SIG-M5 treated with dmso at 0.1 percent for 504 hours (cell line): ENCODE measurements around the gene CYP2W1.

Experiments used
- DNase-seq: peaks from one replicate; lab custom pipeline; 2025; ENCODE audit not compliant: unreplicated experiment; lab: John Stamatoyannopoulos, UW

Gene CYP2W1

DNA sequence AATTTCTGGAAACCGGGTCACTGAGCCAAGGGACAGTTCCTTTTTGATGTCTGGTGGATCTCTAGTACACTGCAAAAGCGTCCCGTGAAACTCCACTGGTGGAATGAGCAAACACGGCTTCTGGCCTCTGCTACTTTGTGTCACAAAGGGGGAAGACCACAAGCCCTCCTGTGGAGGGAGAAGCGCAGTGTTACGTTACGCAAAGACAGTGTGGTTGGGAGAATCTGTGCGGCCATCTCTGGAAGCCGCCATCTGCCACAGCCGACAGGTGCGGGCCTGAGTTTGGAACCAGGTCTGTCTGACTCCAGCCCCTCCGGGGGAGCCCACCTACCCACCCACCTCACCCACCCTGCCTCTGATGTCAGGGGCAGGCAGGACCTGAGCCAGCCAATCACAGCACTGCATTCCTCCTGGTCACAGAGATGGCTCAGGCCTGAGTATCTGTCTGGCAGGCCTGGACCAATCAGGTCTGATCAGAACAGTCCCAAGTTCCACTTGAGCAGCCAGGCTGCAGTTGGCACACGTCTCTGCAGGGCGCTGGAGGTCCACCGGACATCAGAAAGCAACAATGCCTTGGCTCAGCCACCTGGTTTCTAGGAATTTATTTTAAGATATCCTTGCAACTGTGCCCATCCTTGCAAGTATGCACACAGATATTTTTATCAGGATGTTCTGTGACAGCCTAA lies 3.0 kb upstream of the CYP2W1 start:
- no peak for DNase-seq

DNA sequence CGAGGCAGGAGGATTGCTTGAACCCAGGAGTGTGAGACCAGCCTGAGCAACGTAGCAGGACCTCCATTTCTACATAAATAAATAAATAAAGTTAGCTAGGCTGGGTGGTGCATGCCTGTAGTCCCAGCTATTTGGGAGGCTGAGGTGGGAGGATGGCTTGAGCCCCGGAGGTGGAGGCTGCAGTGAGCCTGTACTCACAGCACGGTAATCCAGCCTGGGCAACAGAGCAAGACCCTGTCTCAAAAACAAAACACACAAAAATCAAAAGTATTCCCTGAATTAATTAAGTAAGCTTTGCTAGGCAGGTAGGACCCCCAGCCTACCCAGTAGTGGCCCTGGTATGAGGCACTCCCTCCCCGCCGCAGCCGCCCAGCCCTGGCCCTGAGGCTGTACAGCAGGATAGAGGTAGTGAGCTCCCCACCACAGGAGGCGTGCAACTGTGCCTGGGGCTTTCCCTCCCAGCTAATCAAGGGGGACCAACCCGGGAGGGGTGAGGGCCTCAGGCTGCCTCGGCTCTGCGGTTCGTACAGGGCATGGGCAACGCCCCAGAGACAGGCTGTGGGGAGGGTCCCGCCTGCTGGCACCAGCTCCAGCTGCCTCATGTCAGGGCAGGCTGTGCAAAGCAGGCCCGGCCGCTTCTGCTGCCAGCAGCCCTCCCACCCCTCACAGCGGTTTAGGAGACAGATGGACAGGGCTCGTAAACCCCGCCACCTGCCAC lies 1.0 kb upstream of the CYP2W1 start:
- DNase-seq = no peak

DNA sequence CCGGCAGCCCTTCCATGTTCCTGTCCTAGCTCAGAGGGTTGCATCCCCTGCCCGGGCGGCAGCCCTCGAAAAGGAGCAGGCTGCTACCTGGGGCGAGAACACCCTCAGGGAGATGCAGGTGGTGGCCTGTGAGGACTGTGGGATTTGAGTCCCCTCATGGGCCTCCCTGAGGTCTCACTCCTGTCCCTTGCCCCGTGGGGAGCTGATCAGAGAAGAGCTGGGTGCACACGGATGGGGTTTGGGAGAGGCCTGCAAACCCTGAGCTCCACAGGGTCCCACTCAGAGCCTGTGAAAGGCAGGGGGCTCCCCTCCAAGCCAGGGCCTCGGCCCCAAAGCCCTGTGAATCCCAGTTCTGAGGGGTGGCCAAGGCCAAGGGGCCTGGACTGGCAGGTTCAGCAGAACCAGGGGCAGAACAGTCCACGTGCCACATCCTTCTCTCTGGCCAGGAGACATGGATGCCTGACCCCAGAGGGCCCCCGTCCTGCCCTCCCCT lies 424 bp upstream of the CYP2W1 start:
- no peak for DNase-seq

DNA sequence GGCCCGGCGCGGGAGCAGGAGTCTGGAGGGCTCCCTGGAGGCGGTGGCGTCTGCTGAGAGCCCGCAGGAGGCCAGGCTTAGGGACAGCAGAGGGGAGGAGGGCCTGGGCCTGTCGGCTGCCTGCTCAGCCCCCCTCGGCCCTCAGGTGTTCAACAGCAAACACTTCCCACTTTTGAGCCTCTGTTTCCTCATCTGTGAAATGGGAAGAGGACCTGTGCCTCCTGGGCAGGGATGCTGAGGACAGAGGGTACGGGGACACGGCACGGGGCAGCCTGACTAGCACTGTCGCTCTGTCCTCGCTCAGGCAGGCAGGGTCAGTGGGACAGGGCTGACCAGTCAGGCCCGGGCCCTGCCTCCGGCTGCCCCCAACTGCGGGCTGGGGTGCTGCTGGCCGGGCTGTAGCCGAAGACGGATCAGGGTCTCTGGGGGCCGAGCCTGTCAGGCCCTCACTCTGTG lies 663 bp downstream of the CYP2W1 start:
- no peak for DNase-seq

DNA sequence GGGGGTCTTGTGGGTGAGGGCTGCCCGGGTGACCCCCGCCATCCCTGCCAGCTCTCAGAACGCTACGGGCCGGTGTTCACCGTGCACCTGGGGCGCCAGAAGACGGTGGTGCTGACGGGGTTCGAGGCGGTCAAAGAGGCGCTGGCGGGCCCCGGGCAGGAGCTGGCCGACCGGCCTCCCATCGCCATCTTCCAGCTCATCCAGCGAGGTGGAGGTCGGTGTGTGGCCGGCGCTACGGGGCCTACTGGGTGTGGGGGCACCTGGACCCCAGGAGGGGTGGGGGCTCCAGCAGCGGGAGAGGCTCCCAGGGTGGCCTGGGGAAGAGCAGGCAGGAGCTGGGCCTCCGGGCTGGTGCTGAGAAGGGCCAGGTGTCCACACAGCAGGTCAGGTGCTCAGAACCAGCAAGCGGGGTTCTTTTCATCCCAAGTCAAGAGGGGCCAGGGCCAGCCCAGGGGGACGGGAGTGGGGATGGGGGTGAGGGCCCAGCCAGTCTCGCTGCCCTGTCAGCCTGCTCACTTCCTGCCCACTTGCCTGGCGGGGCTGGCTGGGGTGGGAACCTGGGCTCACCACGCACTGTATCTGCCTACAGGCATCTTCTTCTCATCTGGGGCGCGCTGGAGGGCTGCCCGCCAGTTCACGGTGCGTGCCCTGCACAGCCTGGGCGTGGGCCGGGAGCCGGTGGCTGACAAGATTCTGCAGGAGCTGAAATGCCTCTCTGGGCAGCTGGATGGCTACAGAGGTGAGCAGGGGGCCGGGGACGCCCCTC lies 1.6 kb downstream of the CYP2W1 start:
- DNase-seq = no peak

DNA sequence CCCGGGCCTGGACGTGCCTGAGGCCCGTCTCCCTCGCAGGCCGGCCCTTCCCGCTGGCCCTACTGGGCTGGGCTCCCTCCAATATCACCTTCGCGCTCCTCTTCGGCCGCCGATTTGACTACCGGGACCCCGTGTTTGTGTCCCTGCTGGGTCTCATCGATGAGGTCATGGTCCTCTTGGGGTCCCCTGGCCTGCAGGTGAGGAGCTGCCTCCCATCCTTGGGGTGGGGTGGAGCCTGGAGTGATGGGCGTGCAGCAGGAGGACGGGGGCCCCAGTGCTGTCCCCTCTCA lies 2.1 kb downstream of the CYP2W1 start:
- DNase-seq = no peak

DNA sequence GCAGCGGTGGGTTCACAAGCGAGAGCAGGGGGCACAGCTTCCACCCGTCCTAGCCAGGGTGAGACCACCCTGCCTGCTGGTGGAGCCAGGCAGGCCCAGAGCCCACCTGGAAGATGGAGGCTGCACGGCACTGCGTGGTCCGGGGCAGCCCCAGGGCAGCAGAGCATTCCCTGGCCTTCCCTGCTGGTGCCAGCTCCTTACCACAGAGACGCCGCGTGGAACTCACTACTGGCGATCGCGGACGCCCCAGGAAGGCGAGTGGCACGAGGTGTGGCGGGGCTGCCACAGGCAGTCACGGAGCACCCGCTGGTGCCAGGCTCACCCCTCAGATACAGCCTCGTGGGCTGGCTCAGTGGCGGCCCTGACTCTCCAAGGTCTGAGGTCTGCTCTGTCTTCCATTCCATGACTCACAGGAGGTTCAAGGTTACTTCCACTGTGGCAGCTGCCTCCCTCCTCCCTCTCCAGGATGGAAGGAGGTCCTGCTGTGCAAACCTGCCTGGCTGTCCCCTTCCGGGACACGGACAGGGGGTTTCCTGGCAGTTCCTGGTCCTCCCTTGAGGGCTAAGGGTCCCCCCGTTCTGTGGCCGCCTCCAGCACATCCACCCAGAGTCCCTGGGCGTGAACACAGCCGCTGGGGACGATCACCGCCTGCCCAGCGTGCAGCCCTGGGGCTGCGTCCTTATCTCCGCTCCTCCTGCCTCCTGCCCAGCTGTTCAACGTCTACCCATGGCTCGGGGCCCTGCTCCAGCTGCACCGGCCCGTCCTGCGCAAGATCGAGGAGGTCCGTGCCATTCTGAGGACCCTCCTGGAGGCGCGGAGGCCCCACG lies 3.1 kb downstream of the CYP2W1 start:
- no peak for DNase-seq

DNA sequence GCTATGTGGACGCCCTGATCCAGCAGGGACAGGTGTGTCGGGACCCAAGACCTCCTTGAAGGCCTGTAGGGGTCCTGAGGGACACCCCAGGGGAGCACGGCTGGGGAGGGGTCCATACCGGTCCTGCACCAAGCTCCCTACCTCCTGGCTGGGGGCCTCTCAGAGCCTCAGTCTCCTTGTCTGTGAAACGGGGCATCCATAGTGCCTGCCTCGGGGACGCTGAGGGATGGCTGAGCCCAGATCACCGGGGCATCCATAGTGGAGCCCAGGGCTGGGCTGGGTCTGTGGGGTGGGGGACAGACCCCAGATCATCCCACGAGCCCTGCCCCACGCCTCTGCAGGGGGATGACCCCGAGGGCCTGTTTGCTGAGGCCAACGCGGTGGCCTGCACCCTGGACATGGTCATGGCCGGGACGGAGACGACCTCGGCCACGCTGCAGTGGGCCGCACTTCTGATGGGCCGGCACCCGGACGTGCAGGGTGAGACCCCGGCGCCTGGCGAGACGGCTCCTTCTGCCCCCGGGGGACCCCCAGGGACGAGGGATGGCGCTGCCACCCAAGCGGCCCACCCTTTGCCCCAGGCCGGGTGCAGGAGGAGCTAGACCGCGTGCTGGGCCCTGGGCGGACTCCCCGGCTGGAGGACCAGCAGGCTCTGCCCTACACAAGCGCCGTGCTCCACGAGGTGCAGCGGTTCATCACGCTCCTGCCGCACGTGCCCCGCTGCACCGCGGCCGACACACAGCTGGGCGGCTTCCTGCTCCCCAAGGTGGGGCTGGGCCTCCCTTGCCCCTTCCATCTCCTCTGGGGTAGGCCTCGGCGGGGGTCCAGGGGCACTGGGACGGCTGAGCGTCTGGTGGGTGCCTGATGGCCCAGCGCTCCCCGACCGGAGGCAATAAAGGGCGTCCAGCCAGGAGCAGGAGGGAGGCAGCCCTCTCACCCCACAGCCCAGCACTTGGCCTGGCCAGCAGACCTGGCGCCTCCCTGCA lies 4.1 kb downstream of the CYP2W1 start:
- DNase-seq = no peak

DNA sequence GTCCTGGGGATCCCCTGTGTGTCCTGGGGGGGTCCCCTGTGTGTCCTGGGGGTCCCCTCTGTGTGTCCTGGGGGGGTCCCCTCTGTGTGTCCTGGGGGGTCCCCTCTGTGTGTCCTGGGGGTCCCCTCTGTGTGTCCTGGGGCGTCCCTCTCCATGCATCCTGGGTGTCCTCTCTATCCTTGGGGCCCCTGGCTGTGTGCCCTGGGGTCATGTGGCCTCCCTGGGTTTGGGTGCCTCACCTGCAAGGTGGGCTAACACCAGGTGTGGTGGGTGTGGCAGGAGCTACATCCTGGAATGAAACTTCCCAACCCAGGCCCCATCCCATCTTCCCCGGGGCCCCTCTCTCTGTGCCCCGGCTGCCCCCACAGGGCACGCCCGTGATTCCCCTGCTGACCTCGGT lies 4.9 kb downstream of the CYP2W1 start:
- no peak for DNase-seq

DNA sequence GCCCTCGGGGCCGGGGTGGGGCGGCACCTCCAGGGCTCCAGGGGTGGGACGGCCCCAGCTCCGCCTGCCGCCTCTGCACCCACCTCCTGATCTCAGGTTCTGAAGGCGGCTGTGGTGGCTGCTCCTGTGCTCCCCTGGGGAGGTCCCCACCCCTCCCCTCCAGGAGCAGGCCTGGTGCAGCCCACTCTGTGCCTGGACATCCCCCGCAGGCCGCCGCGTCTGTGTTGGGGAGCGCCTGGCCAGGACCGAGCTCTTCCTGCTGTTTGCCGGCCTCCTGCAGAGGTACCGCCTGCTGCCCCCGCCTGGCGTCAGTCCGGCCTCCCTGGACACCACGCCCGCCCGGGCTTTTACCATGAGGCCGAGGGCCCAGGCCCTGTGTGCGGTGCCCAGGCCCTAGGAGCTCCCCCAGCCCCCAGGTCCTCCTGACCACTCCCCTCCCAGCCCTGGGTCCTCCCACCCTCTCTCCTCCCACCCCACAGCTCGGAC lies 5.5 kb downstream of the CYP2W1 start:
- DNase-seq = no peak

DNA sequence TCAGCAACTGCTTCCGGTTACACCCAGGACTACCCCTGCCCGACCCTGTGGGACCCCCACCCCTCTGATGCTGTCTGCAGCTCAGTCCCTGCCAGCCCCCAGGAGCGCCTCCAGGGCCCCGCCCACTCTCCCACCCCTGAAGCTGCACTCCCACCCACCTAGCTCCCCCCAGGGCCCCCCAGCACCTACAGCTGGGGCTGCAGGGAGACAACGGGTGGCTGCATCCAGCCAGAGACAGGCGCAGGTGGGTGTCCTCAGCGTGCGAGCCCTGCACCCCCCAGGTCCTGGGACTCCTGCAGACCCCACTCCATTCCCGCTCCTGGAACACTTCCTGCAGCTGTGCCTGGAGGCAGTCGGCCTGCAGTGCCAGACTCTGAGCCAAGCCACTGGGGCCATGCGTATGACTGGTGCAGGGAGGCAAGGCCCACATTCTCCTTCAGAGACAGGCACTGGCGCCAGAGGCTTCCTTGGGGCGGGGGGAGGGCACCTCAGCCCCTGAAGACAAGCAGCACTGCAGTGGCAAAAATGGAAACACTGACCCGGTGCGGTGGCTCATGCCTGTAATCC lies 6.1 kb downstream of the CYP2W1 start:
- DNase-seq = no peak

DNA sequence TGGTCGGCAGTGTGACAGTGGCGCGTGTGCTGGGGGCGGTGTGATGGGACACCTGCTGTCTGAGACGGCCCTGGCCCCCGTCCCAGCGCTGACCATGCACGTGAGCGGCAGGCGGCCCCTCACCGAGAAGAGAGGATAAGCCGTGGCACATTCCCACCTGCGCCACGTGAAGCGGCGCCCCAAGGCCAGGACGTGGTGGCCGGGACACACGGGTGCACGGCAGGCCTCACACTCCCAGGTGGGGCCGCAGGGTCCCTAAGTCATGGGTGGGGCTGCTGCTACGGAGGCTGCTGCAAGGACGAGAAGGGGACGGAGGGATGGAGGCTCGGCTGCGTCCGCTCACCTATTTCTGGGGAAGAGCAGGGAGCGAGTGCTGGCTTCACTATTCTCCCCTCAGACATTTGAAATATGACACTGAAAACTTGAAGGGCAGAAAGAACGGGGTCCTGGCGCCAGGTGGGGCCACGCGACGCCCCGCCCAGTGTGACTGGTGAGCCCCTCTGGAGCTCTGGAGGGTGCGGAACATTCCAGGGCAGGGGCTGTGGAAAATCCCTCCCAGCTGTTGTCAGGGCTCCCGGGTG lies 7.5 kb downstream of the CYP2W1 start:
- no peak for DNase-seq

DNA sequence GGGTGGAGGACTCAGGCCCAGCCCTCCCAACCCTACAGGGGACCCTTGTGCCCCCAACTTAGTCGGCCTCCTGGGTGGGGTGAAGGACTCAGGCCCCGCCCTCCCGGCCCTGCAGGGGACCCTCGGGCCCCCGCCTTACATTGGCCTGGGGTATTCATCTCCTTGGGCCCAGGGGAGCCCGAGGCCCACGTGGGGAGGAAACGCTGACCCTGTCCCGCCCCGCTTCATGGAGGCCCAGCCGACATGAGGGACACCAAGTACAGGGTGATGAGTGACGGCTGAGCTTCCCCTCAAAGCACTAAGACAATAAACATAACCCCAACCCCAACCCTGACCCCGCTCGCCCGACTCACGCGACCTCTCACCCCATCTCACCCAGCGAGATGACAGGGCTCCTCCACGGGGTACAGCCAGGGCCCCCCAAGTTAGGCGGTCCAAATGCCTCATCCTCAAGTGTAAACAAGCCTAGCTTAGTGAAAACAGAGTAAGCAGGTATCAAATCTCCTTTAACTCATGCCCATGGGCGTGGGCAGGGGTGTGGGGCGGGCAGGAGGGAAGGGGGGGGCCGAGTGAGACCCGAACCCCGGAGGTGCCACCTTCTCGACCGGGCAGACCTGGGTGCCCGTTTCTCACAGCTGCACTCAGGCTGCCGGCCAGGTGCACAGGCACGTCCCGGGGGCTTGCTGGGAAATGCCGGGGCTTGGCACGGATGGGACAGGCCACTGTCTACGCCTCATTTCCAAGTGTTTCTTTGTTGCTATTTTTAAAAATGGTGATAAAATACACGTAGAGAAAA lies 8.2 kb downstream of the CYP2W1 start:
- no peak for DNase-seq

DNA sequence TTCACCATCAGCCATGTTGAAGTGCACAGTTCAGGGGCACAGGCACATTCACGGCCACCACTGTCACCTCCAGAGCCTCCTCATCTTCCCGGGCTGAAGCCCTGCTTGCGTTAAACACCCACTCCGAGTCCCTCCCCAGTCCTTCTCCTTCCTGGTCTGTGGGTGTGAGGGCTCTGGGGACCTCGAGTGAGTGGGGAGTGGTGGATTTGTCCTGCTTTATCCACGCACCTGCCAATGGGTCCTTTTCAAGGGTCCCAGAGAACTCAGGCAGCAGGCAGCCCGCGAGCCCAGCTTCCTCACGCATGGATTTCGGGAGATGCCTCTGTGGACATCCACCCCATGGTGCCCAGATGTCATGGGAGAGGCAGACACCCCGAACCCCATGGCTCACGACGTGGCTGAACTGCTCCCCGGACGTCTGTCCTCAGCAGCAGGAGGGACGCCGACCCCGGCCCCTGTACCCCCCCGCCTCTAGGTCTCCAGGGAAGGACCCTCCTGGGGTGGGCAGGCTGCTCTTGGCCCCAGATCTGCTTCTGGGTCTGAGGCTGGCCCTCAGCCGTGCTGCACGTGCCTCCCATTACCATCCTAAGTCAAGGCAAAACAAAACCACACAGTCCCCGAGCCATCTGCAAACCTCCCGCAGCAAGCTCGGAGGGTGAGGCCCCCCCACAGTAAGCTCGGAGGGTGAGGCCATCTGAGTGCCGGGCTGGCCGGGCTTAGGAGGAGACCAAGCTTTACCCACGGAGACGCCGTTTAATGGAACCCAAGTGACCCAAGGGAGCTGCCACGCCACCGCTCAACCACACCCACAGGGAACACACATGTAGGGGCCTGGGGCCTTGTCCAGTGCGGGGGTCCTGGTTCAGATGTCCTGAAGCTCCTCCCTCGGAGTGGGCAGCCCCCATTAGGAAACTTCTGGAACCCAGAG lies 9.0 kb downstream of the CYP2W1 start:
- DNase-seq = no peak

DNA sequence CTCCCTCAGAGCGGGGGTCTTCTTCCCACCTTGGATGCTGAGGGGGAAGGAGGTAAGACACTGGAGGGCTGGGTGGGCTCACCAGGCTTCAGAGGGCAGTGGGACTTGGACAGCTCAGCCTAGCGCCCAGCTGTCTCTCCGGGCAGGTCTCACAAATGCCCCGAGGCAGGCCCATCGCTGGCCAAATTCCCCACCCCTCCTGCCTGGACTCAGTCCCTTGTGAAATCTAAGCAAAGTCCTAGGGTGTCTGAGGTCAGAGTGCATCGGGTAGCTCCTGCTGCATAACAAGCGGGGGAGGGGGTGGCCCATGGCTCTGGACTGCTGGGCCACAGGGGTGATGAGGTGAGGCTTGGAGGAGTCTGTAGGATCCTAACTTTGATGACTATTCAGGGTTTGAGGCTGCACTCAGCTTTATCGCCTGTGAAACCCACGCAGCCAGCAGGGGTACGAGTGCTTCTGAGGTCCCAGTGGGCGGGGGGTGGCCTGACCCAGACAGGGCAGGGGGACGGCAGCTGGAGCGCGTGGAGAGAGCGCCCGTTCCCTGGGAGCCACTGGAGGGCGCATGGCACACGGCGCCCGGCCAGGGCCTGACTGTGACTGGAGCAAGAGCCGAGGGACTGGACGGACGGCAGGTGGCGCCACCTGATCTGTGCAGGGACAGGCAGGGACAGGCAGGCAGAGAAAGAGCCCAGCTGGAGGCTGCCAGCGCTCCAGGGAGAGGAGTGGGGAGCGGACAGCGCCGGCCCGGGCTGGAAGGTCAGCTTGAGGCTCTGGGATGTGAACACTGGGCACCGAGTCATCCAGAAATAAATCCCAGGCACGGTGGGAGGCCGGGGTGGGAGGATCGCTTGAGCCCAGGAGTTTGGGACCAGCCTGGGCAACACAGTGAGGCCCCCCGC lies 10.0 kb downstream of the CYP2W1 start:
- peak; percentile 88 for DNase-seq

DNA sequence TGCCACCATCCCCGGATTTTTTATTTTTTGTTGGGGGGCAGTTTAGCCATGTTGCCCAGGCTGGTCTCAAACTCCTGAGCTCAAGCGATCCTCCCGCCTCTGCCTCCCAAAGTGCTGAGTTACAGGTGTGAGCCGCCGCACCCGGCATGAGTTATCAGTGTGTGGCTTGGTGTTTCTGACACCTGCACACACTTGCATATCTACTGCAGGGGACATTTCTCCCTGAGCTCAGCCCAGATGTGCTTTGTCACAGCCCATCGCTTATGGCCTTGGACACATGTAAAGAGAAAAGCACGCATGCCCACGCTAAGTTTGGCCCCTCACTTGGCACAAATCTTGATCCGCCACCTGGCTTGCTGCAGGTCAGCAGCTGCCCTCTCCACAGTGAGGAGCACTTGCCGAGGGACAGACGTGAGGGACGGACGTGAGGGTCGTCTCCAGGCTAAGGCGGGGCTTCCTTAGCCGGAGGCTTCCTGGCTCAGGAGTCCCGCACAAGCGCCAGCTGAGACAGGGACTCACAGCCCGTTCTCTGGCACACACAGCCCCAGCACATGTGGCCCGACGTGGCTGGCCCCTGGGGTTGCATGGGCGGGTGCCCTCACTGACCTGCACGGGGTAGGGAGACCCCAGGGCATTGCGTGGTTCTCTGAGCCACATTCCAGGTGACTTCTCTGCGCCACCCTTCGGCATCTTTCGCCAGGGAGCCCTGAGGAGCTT lies 11.8 kb downstream of the CYP2W1 start:
- DNase-seq = no peak
